HUES48 (cell line): ENCODE results near the gene PSMA8.

ENCODE experiments used
- H3K27ac ChIP-seq: one replicate; pipeline ENCODE4 v1.7.0; 2013; ENCODE audit warnings: low read depth, low read length, inconsistent platforms
- H3K27me3 ChIP-seq: 2 replicates; pipeline ENCODE4 v1.6.1; 2013; ENCODE audit warnings: mild to moderate bottlenecking, low read length; ENCODE audit not compliant: control insufficient read depth, insufficient read depth
- H3K36me3 ChIP-seq: 2 replicates; pipeline ENCODE4 v1.6.1; 2013; ENCODE audit warnings: low read length; ENCODE audit not compliant: control insufficient read depth, insufficient read depth
- H3K4me1 ChIP-seq: 2 replicates; pipeline ENCODE4 v1.6.1; 2013; ENCODE audit warnings: mild to moderate bottlenecking, low read length; ENCODE audit not compliant: control insufficient read depth, insufficient read depth
- H3K4me3 ChIP-seq: 2 replicates; pipeline ENCODE4 v1.5.1; 2013; ENCODE audit warnings: mild to moderate bottlenecking, low read depth, low read length
- H3K9ac ChIP-seq: 2 replicates; pipeline ENCODE4 v1.6.1; 2013; ENCODE audit warnings: mild to moderate bottlenecking, low read depth, low read length, moderate library complexity
- H3K9me3 ChIP-seq: 2 replicates; pipeline ENCODE4 v1.6.1; 2013; ENCODE audit warnings: low read length; ENCODE audit not compliant: control insufficient read depth, insufficient read depth

The PSMA8 gene

GRCh38 chr18:26207937-26208336 lies 74.3 kb downstream of the PSMA8 start:
- Histone ChIP-seq H3K27me3 (no peaks in the 10 kb centered on the region), H3K9ac (no peak overlapping the region), H3K36me3 (no peaks in the 10 kb centered on the region)

GRCh38 chr18:26208977-26209376 lies 75.3 kb downstream of the PSMA8 start:
- no peak overlapping the region for H3K9ac ChIP-seq
- H3K4me3 ChIP-seq: no peak overlapping the region
- H3K36me3 ChIP-seq: no peaks in the 10 kb centered on the region
- H3K9me3 ChIP-seq: no peaks in the 10 kb centered on the region
- no peaks in the 10 kb centered on the region for H3K27me3 ChIP-seq
- no peaks in the 10 kb centered on the region for H3K4me1 ChIP-seq
- H3K27ac ChIP-seq: no peak overlapping the region

More at GRCh38 chr18:26207937-26208336, 74.3 kb downstream of the PSMA8 start:
- Histone ChIP-seq H3K4me3 (no peak overlapping the region), H3K9me3 (no peaks in the 10 kb centered on the region), H3K27ac (no peak overlapping the region), H3K4me1 (no peaks in the 10 kb centered on the region)

GRCh38 chr18:26210147-26210546 lies 76.5 kb downstream of the PSMA8 start:
- Histone ChIP-seq H3K27me3 (no peaks in the 10 kb centered on the region), H3K27ac (no peak overlapping the region), H3K9me3 (no peaks in the 10 kb centered on the region), H3K4me3 (no peak overlapping the region), H3K36me3 (no peaks in the 10 kb centered on the region), H3K9ac (no peak overlapping the region), H3K4me1 (no peaks in the 10 kb centered on the region)

- Histone ChIP-seq H3K9ac (no peak overlapping the region), H3K4me3 (no peak overlapping the region), H3K9me3 (no peaks in the 10 kb centered on the region), H3K36me3 (no peaks in the 10 kb centered on the region), H3K27ac (no peak overlapping the region), H3K27me3 (no peaks in the 10 kb centered on the region), H3K4me1 (no peaks in the 10 kb centered on the region)
These were observed 81.7 kb downstream of the PSMA8 start for GRCh38 chr18:26215247-26215970.

- no peak overlapping the region for H3K27ac ChIP-seq
- 0 out of 2 replicates have a peak overlapping the region, but pooled peaks have one; percentile 96 for H3K4me3 ChIP-seq
- H3K36me3 ChIP-seq: no peaks in the 10 kb centered on the region
- no peaks in the 10 kb centered on the region for H3K9me3 ChIP-seq
- H3K27me3 ChIP-seq: peaks cover 6% of the 10 kb centered on the region; the same call in 1 of the 2 replicates
- H3K4me1 ChIP-seq: peaks cover 24% of the 10 kb centered on the region
- no peak overlapping the region for H3K9ac ChIP-seq
These were observed 91.5 kb downstream of the PSMA8 start for GRCh38 chr18:26225022-26225693.

- Histone ChIP-seq H3K9ac (peak overlapping the region; percentile 28; the same call in 1 of the 2 replicates), H3K4me3 (peak overlapping the region; percentile 96), H3K27me3 (peaks cover 6% of the 10 kb centered on the region; the same call in 1 of the 2 replicates), H3K36me3 (no peaks in the 10 kb centered on the region), H3K9me3 (no peaks in the 10 kb centered on the region), H3K27ac (peak overlapping the region; percentile 37), H3K4me1 (peaks cover 27% of the 10 kb centered on the region)
These were observed 92.2 kb downstream of the PSMA8 start for GRCh38 chr18:26225915-26226228.

GRCh38 chr18:26226229-26227050 lies 92.8 kb downstream of the PSMA8 start, which contains the start of gene TAF4B:
Gene TAF4B, plus strand, starts transcription at chr18:26226445. Its CDS starts 489 bp downstream, at chr18:26226934.
- Histone ChIP-seq H3K27ac (peak within 1 kb of the TSS; percentile 80), H3K27me3 (peaks cover 6% of the 10 kb centered on the region; the same call in 1 of the 2 replicates), H3K9me3 (no peaks in the 10 kb centered on the region), H3K9ac (peak within 1 kb of the TSS; percentile 83), H3K4me3 (peak within 1 kb of the TSS; percentile 96), H3K4me1 (peaks cover 27% of the 10 kb centered on the region), H3K36me3 (no peaks in the 10 kb centered on the region)

- H3K4me1 ChIP-seq: peaks cover 27% of the 10 kb centered on the region
- peak overlapping the region; percentile 83 for H3K9ac ChIP-seq
- H3K9me3 ChIP-seq: no peaks in the 10 kb centered on the region
- peak overlapping the region; percentile 80 for H3K27ac ChIP-seq
- H3K4me3 ChIP-seq: peak overlapping the region; percentile 96
- H3K36me3 ChIP-seq: no peaks in the 10 kb centered on the region
- peaks cover 6% of the 10 kb centered on the region; the same call in 1 of the 2 replicates for H3K27me3 ChIP-seq
These were observed 93.5 kb downstream of the PSMA8 start for GRCh38 chr18:26227051-26227670.

GRCh38 chr18:26228562-26229260 lies 95.0 kb downstream of the PSMA8 start:
- Histone ChIP-seq H3K27ac (no peak overlapping the region), H3K4me3 (peak overlapping the region; percentile 96), H3K4me1 (peaks cover 35% of the 10 kb centered on the region), H3K27me3 (peaks cover 6% of the 10 kb centered on the region; the same call in 1 of the 2 replicates), H3K9me3 (no peaks in the 10 kb centered on the region), H3K36me3 (no peaks in the 10 kb centered on the region), H3K9ac (no peak overlapping the region)

GRCh38 chr18:26230497-26230896 lies 96.8 kb downstream of the PSMA8 start:
- Histone ChIP-seq H3K27ac (no peak overlapping the region), H3K27me3 (peaks cover 6% of the 10 kb centered on the region; the same call in 1 of the 2 replicates), H3K4me1 (peaks cover 38% of the 10 kb centered on the region), H3K9ac (no peak overlapping the region), H3K9me3 (no peaks in the 10 kb centered on the region), H3K36me3 (no peaks in the 10 kb centered on the region), H3K4me3 (no peak overlapping the region)
